H1 (cell line): ENCODE data around the gene TSEN34. TPM values are rescaled to one million over a fixed set of nuclear protein-coding genes. Genes with fewer than 3 reads are reported as not detected.

Experiments
- EZH2 ChIP-seq: fragments of 200-600 bp; sonication (generic); IDR thresholded peaks from 2 replicates; pipeline ENCODE4 v1.7.1; 2012; ENCODE audit warnings: low read depth, mild to moderate bottlenecking, moderate library complexity, low read length, inconsistent platforms; ENCODE audit not compliant: severe bottlenecking
- KDM4A ChIP-seq: IDR thresholded peaks from one replicate; pipeline ENCODE4 v1.7.1; 2012; ENCODE audit warnings: low read depth, mild to moderate bottlenecking, moderate library complexity, low read length, inconsistent platforms; ENCODE audit not compliant: severe bottlenecking
- polyA plus RNA-seq, 7 experiments: library from polyadenylated mRNA; depleted of rRNA in 3 of 7; stranded (reverse) in 5 of 7; unstranded in 2 of 7; fragments of >200 nt in 5 of 7; fragments of 200-250 nt in 2 of 7; gene quantifications; 1 replicate in 5 of 7; 2 replicates in 1 of 7; 4 replicates in 1 of 7; pipeline versions ENCODE4 v1.2.1 to v1.2.3, GENCODE V29; 2011 to 2013; ENCODE audit warnings: missing spikeins in 2 of 7, mixed read lengths in 2 of 7
- total RNA-seq: library from RNA; stranded (reverse); fragmentation: NEBNext Ultra II Directional; extraction: Animal tissue kit (Norgen Biotek cat#: 25700); gene quantifications from 2 replicates; pipeline ENCODE4 v1.2.1, GENCODE V29; 2021

TSEN34 gene
- total and polyA plus RNA-seq, 2 of the 8 experiments (the other 6 are each of a cell fraction or from before 2014, with no cell fraction given) = 22.5 to 52.3 TPM

GRCh38 chr19:54186351-54186750 is 4.8 kb upstream of the TSEN34 start (continued):
- TF ChIP-seq EZH2 = no peak
- no peak for TF ChIP-seq KDM4A
